MV-4-11 (cell line): ENCODE results near the gene ZNF490.
A peak's percentile ranks its signal among the peaks of the same experiment; 100 is the strongest.

Source experiments
- DNase-seq: peaks from one replicate; lab custom pipeline; 2025; lab: John Stamatoyannopoulos, UW

ZNF490 gene

DNA sequence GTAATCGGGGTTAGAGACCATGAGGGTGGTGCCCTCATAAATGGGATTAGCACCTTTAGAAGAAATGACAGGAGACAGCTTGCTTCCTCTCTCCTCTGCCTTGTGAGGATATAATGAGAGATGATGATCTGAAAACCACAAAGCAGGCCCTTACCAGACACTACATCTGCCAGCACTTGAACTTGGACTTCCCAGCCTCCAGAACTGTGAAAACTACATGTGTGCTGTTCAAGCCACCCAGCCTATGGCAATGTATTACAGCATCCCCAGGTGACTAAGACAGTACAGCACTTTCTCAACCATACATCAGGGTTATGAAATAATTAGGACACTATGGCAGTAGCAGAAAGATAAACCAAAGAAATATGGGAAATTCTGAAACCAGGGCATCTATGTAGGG lies 66.8 kb downstream of the ZNF490 start:
- DNase-seq: peak; percentile 66
